Esophagus squamous epithelium (tissue), 4 donors: ENCODE measurements around the gene DUSP22.

ENCODE experiments used
- POLR2A ChIP-seq, 4 donors: fragments of 450-650 bp; IDR thresholded peaks; one replicate each; pipeline ENCODE4 v1.6.1; 2017; ENCODE audit warnings: antibody characterized with exemption in 4 of 4, mild to moderate bottlenecking in 4 of 4, moderate library complexity in 3 of 4
- TF ChIP-seq, protein P1 (sequence below), 6 experiments: fragments of 450-650 bp in 4 of 6; fragments of 200-600 bp in 2 of 6; sonication (generic) in 2 of 6; IDR thresholded peaks; one replicate each; pipeline ENCODE4 v1.5.1; 2016 to 2019; ENCODE audit warnings: antibody characterized with exemption in 6 of 6, mild to moderate bottlenecking in 4 of 6, moderate library complexity in 4 of 6

- TF ChIP-seq, protein P1, sequence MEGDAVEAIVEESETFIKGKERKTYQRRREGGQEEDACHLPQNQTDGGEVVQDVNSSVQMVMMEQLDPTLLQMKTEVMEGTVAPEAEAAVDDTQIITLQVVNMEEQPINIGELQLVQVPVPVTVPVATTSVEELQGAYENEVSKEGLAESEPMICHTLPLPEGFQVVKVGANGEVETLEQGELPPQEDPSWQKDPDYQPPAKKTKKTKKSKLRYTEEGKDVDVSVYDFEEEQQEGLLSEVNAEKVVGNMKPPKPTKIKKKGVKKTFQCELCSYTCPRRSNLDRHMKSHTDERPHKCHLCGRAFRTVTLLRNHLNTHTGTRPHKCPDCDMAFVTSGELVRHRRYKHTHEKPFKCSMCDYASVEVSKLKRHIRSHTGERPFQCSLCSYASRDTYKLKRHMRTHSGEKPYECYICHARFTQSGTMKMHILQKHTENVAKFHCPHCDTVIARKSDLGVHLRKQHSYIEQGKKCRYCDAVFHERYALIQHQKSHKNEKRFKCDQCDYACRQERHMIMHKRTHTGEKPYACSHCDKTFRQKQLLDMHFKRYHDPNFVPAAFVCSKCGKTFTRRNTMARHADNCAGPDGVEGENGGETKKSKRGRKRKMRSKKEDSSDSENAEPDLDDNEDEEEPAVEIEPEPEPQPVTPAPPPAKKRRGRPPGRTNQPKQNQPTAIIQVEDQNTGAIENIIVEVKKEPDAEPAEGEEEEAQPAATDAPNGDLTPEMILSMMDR (IDR thresholded peaks at IDR 0.05): no peak
- no peak for TF ChIP-seq POLR2A (IDR thresholded peaks at IDR 0.05)
Measured at GRCh38 chr6:355373-356208, 63.3 kb downstream of the DUSP22 start.
